MM.1S (cell line): ENCODE measurements around the gene ROCK1.
"Not testable (repeated sequence)": the region's sequence is repeated elsewhere in the genome, so short reads cannot be mapped to it uniquely, and the experiment has no call there.

Source experiments
- DNase-seq: peaks from one replicate; pipeline ENCODE4 v3.0.0-alpha.2; 2015
- H2AFZ ChIP-seq: fragments of 300-600 bp; sonication (generic); 2 replicates; pipeline ENCODE4 v1.6.0; 2016; ENCODE audit warnings: antibody characterized with exemption, low read length
- H3F3A ChIP-seq: fragments of 300-600 bp; sonication (generic); 2 replicates; pipeline ENCODE4 v1.6.1; 2016; ENCODE audit warnings: mild to moderate bottlenecking, antibody characterized with exemption, low read length, moderate library complexity, mixed read lengths; ENCODE audit not compliant: insufficient read depth
- H3K27ac ChIP-seq: fragments of 300-600 bp; sonication (generic); 2 replicates; pipeline ENCODE4 v1.5.1; 2016; ENCODE audit warnings: mild to moderate bottlenecking, low read length
- H3K27me3 ChIP-seq: fragments of 300-600 bp; sonication (generic); replicated peaks from 2 replicates; pipeline ENCODE4 v1.6.0; 2016; ENCODE audit warnings: low read length; ENCODE audit not compliant: insufficient read depth
- H3K36me3 ChIP-seq: fragments of 300-600 bp; sonication (generic); replicated peaks from 2 replicates; pipeline ENCODE4 v1.6.1; 2016; ENCODE audit warnings: mild to moderate bottlenecking, low read length, mixed read lengths; ENCODE audit not compliant: insufficient read depth
- H3K4me1 ChIP-seq: fragments of 300-600 bp; sonication (generic); 2 replicates; pipeline ENCODE4 v1.6.1; 2016; ENCODE audit warnings: low read length, mixed read lengths
- H3K4me2 ChIP-seq: fragments of 300-600 bp; sonication (generic); 2 replicates; pipeline ENCODE4 v1.6.0; 2016; ENCODE audit warnings: low read depth, low read length
- H3K4me3 ChIP-seq: fragments of 300-600 bp; sonication (generic); 2 replicates; pipeline ENCODE4 v1.5.1; 2016; ENCODE audit warnings: low read length, mixed read lengths
- H3K79me2 ChIP-seq: fragments of 300-600 bp; sonication (generic); 2 replicates; pipeline ENCODE4 v1.6.1; 2016; ENCODE audit warnings: mixed run types, low read length, mixed read lengths
- H3K9ac ChIP-seq: fragments of 300-600 bp; sonication (generic); 2 replicates; pipeline ENCODE4 v1.6.1; 2016; ENCODE audit warnings: low read length, mixed read lengths
- H3K9me2 ChIP-seq: fragments of 300-600 bp; sonication (generic); replicated peaks from 2 replicates; pipeline ENCODE4 v1.6.1; 2016; ENCODE audit warnings: mild to moderate bottlenecking, low read length, mixed read lengths; ENCODE audit not compliant: insufficient read depth
- H3K9me3 ChIP-seq: fragments of 300-600 bp; sonication (generic); replicated peaks from 2 replicates; pipeline ENCODE4 v1.6.1; 2016; ENCODE audit warnings: mild to moderate bottlenecking, low read length, mixed read lengths; ENCODE audit not compliant: insufficient read depth
- H4K20me1 ChIP-seq: fragments of 300-600 bp; sonication (generic); 2 replicates; pipeline ENCODE4 v1.6.1; 2016; ENCODE audit warnings: mild to moderate bottlenecking, low read length, moderate library complexity, mixed read lengths; ENCODE audit not compliant: insufficient read depth
- EZH2 ChIP-seq: fragments of 300-600 bp; sonication (generic); optimal IDR thresholded peaks from 2 replicates; pipeline ENCODE3; 2017; ENCODE audit warnings: low read depth, mild to moderate bottlenecking, antibody characterized with exemption, low read length, mixed read lengths
- EZH2phosphoT487 ChIP-seq: fragments of 300-600 bp; sonication (generic); IDR thresholded peaks from 2 replicates; pipeline ENCODE4 v1.6.1; 2018; ENCODE audit warnings: antibody characterized with exemption, low read length
- TF ChIP-seq, protein P1 (sequence below): fragments of 300-600 bp; sonication (generic); IDR thresholded peaks from 2 replicates; pipeline ENCODE4 v1.5.1; 2016; ENCODE audit warnings: antibody characterized with exemption, low read length, mixed read lengths

The ROCK1 gene

GRCh38 chr18:21040466-21040865 lies 71.1 kb downstream of the ROCK1 start:
- no peak overlapping the region for H3K4me2 ChIP-seq
- no peaks in the 10 kb centered on the region for H3K79me2 ChIP-seq
- no peaks in the 10 kb centered on the region for H3F3A ChIP-seq
- H3K36me3 ChIP-seq = no peaks in the 10 kb centered on the region
- H3K27ac ChIP-seq = no peak overlapping the region
- no peaks in the 10 kb centered on the region for H3K4me1 ChIP-seq
- TF ChIP-seq, protein P1, sequence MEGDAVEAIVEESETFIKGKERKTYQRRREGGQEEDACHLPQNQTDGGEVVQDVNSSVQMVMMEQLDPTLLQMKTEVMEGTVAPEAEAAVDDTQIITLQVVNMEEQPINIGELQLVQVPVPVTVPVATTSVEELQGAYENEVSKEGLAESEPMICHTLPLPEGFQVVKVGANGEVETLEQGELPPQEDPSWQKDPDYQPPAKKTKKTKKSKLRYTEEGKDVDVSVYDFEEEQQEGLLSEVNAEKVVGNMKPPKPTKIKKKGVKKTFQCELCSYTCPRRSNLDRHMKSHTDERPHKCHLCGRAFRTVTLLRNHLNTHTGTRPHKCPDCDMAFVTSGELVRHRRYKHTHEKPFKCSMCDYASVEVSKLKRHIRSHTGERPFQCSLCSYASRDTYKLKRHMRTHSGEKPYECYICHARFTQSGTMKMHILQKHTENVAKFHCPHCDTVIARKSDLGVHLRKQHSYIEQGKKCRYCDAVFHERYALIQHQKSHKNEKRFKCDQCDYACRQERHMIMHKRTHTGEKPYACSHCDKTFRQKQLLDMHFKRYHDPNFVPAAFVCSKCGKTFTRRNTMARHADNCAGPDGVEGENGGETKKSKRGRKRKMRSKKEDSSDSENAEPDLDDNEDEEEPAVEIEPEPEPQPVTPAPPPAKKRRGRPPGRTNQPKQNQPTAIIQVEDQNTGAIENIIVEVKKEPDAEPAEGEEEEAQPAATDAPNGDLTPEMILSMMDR = no peak
- no peak for TF ChIP-seq EZH2phosphoT487
- no peak overlapping the region for H2AFZ ChIP-seq
- no peaks in the 10 kb centered on the region for H3K27me3 ChIP-seq
- no peak overlapping the region for H3K9ac ChIP-seq
- DNase-seq = no peak
- H3K9me3 ChIP-seq = no peaks in the 10 kb centered on the region
- no peak overlapping the region for H3K4me3 ChIP-seq
- H4K20me1 ChIP-seq = no peaks in the 10 kb centered on the region
- no peaks in the 10 kb centered on the region for H3K9me2 ChIP-seq

GRCh38 chr18:21038201-21038600 lies 73.4 kb downstream of the ROCK1 start:
- DNase-seq = no peak
- Histone ChIP-seq H3K9me3 (no peaks in the 10 kb centered on the region), H3K27ac (no peak overlapping the region), H3K9me2 (no peaks in the 10 kb centered on the region), H3F3A (no peaks in the 10 kb centered on the region), H3K36me3 (no peaks in the 10 kb centered on the region), H3K4me2 (no peak overlapping the region), H3K4me1 (no peaks in the 10 kb centered on the region), H2AFZ (no peak overlapping the region), H3K9ac (no peak overlapping the region), H4K20me1 (no peaks in the 10 kb centered on the region), H3K27me3 (no peaks in the 10 kb centered on the region), H3K79me2 (0 out of 2 replicates have a peak, but pooled peaks cover 2% of the 10 kb centered on the region), H3K4me3 (no peak overlapping the region)
- TF ChIP-seq, protein P1 = no peak
- TF ChIP-seq EZH2phosphoT487 (no peak), EZH2 (no peak)

- Histone ChIP-seq H4K20me1 (no peaks in the 10 kb centered on the region), H3K4me3 (no peak overlapping the region), H3F3A (no peaks in the 10 kb centered on the region), H3K4me2 (no peak overlapping the region), H3K27me3 (no peaks in the 10 kb centered on the region), H3K36me3 (no peaks in the 10 kb centered on the region), H3K4me1 (no peaks in the 10 kb centered on the region), H3K9ac (no peak overlapping the region), H3K9me2 (no peaks in the 10 kb centered on the region), H3K27ac (no peak overlapping the region), H3K79me2 (0 out of 2 replicates have a peak, but pooled peaks cover 12% of the 10 kb centered on the region), H2AFZ (no peak overlapping the region), H3K9me3 (no peaks in the 10 kb centered on the region)
- DNase-seq = no peak
- TF ChIP-seq EZH2phosphoT487 = no peak
- no peak for TF ChIP-seq EZH2
- TF ChIP-seq, protein P1 = no peak
Measured at GRCh38 chr18:21031845-21032244, 79.8 kb downstream of the ROCK1 start.

DNA sequence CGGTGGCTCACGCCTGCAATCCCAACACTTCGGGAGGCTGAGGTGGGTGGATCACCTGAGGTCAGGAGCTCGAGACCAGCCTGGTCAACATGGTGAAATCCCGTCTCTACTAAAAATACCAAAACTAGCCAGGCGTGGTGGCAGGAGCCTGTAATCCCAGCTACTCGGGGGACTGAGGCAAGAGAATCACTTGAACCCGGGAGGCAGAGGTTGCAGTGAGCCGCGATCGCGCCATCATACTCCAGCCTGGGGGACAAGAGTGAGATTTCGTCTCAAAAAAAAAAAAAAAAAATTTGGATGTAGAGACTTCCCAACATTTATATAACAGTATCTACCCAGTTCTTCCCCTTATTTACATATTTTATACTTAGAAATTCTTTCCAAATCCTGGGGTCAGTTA lies 93.4 kb downstream of the ROCK1 start:
- H3K4me1 ChIP-seq, H3K4me3 ChIP-seq, H3K9me3 ChIP-seq, H4K20me1 ChIP-seq, H2AFZ ChIP-seq, H3K27ac ChIP-seq, DNase-seq, H3K79me2 ChIP-seq, H3F3A ChIP-seq, H3K9ac ChIP-seq, H3K36me3 ChIP-seq, H3K9me2 ChIP-seq, H3K4me2 ChIP-seq, H3K27me3 ChIP-seq: not testable (repeated sequence)
